GM18502 (cell line): ENCODE results near the gene FRYL.
"Not testable (repeated sequence)": the region's sequence is repeated elsewhere in the genome, so short reads cannot be mapped to it uniquely, and the experiment has no call there.

ENCODE experiments used
- ATAC-seq: cut with Tn5 transposase; IDR thresholded peaks from one replicate; pipeline ENCODE4 v1.9.1; 2021; ENCODE audit warnings: mild to moderate bottlenecking; ENCODE audit not compliant: unreplicated experiment, poor library complexity

The FRYL gene

DNA sequence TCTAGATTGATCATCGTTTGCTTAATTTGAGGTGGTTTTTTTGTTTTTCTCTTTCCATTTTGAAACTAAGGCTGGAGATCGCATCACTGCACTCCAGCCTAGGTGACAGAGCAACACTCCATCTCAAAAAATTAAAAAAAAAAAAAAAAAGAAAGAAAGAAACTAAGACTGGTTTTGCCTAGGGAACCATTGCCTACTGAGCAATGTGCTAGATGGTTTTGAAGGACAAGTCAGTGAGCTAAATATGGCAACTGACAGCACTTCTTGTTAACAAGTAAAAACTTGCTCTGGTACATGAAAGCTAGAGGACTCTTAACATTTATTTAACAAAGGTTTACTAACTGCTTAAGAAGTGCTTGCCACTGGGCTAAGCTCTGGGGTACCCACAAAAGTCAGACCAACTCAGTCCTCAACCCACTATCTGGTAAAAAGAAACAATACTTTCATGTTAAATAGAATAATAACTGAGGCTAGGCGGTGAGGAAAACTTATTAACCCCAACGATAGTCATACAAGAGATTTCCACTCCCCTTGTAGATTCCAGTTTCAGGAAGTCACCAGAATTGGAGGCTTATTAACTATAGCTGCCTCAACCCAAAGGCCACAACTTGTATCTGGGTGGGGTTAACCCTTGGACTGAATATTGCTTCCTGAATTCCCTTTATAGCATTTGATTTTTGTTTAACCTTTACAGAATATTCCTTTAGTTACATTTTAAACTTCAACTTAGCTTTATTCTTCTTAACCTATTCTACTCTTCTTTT, 111.6 kb downstream of the FRYL start:
- no peak for ATAC-seq

DNA sequence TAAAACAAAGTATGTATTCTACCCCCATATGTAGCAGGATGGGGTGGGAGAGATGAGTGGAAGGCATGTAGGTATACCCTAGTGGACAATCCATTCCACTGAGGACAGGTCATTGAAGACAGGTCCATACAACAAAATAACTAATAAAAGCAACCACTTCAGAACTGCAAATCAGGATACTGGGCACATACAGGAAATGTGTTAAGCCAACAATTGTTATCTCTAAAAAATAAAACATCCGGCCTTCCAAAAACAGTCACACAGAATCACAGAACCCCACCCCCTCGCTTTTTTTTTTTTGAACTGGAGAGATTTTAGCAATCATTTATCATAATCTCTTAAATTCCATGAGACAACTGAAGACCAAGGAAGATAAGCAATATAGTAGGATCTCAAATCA, 112.9 kb downstream of the FRYL start:
- no peak for ATAC-seq

DNA sequence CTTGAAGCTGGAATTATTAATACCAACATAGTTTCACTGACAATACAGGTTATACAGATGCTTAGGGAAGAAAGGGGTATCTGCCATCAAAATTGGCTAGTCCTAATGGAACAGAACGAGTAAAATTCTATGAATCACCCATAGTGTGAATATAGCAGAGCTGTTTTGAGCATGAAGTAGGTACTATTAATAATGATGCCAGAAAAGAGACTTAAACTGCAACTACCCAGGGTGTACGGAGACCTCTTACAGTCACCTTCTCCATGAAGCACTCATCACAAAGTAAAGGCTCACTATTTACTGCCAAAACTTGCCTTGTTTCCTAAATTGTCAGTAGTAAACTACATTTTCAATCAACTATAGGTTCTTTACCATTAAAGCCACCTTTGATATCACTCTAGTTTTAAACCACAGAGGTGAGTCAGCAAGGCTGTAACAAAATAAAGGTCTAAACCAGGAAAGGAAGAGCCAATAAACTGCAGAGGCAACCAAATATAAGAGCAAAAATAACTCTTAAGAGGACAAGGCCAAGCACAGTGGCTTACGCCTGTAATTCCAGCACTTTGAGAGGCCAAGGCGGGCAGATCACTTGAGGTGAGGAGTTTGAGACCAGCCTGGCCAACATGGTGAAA, 114.4 kb downstream of the FRYL start:
- no peak for ATAC-seq

DNA sequence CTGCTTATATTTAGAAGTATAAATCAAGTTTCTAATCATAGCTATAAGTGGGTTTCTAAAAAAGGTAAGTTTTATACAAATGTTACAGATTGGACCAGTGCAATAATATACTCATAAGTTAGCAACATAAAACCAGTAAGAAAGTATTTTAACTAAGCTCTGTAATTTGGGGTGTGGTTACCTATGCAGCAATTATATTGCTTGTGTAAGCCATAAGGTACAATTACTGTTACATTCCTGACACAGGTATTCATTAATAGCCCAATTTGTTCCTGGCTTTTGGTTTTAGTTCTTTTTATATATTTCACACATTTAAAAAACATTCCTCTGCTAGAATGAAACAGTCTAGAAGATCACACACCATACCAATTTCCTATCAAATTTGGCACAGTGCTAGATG, 115.1 kb downstream of the FRYL start:
- no peak for ATAC-seq

DNA sequence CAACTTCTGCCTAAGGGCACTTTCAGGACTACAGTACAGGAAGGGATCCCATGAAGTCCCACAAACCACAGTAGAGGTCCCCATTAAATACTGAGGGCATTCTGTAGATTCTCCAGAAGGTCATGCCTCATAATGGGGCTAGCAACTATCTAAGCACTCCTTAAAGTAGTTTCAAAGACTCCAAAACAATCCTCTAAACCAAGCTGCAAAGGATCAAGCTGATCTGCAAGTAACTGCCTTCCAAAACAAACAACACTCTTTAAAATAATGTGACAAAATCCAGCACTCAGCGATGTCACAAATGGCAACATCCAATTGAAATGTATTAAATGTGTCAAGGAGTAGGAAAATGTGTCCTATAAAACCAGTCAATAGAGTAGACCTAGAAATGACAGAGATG, 118.7 kb downstream of the FRYL start:
- ATAC-seq, result no peak

DNA sequence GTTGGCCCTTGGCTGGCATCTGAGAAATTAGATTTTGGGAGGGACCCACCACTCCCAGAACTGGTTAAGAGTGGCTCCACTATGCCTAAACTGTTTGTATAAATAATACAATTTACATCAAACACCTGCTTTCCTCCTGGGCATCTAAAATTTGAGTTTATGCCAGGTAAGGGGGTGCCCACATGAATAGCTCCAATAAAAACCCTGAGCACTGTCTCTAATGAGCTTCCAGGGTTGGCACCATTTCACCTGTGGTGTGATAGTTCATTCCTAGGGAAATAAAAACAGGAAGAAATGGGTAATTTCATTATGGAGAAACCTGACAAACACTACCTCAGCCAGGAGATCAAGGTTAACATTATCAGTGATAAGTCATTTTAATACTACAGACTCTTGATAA, 119.7 kb downstream of the FRYL start:
- no peak for ATAC-seq

DNA sequence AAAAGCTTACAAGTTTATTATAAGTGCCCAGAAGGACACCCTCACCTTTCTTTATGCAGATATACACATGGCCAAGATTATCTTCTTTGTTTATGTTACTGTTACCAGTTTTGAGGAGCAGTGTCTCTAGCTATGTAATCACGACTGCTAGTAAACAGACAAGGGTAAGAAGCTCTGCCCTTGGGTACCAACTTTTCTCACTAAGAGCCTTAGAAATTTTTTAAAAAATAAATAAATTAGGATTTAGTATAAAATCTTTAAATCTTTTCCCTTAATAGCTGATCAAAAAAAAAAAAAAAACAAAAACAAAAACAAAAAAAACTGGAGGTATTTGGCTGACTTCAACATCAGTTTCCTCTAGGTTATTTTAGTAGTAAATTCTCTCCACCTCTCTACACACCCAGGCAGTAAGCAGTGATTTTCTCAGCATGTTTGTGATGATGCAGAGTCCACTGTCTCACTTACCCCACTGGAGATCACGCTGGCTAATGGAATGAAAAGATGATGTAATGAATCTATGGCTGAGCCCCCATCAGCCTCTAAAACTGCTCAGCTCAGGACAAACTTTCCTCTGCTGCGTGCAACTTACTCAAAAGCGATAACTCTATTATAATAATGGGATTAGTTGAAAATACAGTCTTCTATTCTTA, 125.9 kb downstream of the FRYL start:
- no peak for ATAC-seq

DNA sequence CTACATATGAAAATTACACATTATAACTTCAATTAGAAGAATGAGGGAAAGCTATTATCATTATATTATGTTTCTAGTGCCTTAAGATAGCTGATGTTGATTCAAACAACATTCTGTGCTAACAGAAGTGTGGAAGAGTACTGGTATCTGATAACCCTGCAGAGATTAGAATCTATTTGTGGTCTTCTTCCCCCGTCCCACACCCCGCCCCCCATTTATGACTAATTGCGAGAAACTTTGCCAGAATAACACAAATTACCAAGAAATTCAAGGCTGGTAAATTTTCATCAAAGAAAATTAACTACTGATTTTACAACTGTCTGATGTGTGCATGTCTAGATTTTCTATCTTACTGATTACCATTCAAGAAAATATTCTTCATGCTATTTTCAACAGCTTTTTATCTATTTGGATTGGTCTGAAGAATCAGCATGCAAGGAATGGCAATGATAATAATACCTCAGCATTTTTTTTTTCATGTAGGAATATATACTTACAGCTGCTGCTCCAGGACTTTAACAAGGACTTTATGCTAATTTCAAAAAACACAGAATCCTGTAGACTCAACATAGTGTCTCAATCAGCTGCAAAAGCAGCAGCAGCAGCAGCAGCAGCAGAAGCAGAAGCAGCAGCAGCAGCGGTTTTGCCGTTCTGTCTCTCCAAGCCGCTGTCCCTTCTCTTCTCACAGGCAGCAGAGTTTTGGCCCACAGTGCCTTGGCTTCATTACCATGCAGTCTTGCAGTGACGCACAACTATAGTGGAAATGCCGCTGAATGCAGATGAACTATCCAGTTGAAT, 126.7 kb downstream of the FRYL start:
- no peak for ATAC-seq

DNA sequence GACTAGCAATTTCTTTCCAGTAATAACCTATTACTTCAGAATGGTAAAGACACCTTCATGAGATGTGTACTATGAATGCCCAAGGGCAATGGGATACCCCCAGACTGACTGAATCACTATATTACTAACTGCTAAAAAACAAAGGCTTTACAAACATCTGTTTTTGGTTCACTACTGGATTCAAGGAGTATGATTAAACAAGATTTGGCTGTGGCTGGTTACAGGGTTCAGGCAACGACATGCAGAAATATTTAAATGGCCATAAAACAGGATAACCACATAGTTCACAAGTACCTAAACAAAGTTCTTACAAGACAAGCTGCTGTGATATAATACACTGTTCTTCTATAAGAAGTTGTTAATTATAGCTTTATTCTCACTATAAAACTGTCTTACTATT, 128.2 kb downstream of the FRYL start:
- no peak for ATAC-seq

DNA sequence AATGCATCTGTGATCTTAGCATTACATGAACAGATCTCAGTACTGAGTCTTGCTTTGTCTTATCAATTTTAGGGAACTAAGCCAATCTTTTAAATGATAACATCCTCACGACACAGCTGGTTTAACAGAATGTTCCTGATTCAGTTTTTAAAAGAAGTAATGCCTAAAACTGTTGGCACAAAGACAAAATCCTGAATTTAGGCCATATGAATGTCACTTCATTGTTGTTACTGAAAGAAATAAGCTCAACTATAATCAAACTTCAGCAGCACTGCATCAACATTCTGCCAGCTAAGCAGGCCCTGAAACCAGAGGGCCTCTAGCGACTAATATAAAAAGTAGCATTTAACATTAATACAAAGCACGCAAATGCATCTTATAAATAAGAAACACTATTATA, 130.6 kb downstream of the FRYL start:
- no peak for ATAC-seq

DNA sequence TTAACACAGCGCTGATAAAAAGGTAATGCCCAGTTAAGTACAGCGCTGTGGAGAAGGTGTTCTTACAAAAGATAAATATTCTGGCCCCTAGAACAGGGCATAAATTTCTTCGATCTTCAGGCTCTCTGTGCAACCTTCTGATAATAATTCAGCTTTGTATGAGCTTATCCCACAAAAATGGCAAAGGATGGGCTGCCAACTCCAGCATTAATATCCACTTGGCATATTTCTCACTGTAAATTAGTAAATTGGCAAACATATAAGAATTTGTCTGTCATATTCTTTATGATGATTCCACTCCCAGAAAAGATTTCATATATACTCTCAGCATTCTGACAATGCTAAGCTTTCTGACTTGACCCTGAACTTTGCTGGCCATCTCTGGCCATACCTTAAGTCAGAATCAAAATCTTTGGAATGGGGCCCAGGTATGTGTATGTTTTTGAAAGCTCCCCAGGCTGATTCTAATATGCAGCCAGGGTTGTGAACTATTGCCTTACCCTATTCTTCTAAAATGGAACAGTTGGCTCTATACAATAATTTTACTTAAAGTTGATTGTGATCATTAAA, 134.8 kb downstream of the FRYL start:
- ATAC-seq, result no peak

DNA sequence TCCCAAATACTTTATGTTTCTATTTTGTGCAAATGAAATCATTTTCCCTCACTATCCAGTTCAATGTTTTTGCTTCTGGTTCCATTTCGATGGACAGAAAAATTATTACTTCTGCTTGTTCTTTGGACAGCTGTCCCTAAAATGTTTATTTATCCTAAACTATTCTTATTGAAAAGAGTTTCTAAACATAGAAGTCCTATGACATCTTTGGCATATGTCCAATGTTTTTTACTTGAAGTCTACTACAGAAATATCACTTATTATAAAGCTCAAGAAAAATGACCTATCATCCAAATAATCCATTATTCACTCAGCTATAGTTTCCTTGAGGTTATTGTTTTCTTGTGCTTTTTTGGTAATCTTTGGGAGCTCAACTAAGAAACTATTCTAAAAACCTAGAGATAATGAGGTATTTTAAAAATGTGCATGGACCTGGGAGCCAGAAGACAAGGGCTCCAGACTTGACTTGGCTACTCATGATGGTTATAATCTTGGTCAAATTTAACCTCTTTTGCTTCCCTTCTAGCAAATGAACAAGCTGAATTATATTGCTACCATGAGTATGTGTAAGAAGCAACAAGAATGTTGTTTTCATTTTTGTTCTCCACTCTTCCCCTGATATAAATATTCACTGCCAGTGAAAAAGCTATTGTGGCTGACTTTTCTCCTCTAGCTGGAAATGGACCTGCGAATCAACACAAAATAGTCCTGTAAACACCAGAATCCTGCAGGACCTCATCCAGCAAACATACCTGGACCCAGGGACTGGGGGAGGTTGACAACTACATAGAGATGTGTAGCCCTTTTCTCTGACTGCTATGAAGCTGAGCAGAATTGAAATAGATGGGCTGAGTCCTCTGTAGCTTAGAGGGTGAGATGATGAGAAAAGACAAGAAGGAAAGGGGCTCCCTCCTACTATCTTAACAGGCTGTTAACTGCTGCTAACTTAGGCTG, 137.4 kb downstream of the FRYL start:
- no peak for ATAC-seq

DNA sequence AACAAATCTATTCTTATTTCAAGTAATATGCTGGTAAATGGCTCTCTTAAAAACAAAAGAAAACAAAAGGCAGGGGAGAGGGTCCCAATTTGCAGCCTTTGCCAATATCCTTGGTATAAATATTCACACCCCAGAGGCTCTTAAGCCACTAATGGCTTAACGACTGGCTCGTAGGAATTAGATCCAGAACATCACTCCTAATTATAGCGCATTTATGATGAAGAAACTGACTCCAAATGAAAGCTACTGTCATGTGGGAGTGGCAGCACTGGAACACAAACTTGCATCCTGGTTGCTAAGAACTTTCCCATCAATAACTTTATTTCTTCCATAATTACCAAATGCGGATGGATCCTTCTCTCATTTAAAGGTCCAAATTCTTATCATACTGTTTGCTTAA, 138.7 kb downstream of the FRYL start:
- no peak for ATAC-seq

DNA sequence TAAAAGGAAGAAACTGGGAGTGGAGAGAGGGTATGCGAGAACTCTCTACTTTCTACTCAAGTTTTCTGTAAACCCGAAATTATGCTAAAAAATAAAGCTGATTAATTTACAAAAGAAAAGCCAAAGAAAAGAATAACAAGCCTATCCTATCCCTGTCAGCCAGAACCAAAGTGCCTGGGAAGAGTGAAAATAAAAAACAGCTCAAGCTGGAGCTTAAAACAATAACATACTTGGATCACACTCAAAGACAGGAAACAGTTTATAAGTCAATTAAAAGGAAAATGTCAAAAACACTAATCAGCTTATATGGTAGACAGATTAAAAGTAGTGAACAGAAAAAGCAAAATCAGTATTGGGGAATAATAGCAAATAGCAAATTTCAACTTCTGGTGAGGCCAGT, 139.4 kb downstream of the FRYL start:
- ATAC-seq, result no peak

DNA sequence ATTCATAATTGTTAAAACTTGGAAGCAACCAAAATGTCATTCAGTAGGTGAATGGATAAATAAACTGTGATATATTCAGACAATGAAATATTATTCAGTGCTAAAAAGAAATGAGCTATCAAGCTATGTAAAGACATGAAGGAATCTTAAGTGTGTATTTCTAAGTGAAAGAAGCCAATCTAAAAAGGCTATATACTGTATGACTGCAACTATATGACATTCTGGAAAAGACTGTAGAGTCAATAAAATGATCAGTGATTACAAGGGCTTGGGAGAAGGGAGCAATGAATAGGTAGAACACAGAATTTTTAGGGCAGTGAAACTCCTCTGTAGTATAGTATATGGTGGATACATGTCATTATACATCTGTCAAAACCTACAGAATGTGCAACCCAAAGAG, 139.9 kb downstream of the FRYL start:
- no peak for ATAC-seq

DNA sequence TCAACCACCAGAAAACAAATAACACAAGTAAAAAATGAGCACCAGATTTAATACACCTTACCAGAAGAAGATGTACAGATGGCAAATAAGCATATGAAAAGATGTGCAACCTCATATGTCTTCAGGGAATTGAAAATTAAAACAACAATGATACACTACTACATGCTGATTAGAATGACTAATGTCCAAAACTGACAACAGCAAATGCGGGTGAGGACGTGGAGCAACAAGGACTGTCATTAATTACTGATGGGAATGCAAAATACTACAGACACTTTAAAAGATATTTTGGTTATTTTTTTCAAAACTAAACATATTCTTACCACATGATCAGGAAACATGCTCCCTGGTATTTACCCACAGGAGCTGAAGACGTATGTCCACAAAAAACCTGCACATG, 140.3 kb downstream of the FRYL start:
- ATAC-seq, result no peak

DNA sequence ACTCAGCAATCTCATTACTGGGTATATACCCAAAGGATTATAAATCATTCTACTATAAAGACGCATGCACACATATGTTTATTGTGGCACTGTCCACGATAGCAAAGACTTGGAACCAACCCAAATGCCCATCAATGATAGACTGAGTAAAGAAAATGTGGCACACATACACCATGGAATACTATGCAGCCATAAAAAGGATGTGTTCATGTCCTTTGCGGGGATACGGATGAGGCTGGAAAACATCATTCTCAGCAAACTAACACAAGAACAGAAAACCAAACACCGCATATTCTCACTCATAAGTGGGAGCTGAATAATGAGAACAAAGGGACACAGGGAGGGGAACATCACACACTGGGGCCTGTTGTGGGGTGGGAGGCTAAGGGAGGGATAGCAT, 141.5 kb downstream of the FRYL start:
- not testable (repeated sequence) for ATAC-seq

DNA sequence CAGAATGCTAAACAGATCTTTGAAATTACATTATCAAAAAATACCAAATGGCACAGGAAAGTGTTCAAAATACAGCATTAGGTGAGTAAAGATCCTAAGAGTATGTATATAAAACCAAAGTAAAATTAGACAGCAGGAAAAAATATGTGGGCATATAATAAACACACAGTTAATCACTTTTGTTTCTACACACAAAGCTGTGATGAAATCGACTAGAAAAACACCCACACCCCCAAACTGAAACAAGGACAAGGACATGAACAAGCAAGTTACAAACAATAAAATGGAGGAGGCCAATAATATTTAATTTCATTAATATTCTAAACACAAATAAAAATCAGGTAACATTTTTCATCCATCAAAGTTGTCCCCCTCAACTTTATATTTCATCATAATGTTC, 143.2 kb downstream of the FRYL start:
- ATAC-seq, result no peak

DNA sequence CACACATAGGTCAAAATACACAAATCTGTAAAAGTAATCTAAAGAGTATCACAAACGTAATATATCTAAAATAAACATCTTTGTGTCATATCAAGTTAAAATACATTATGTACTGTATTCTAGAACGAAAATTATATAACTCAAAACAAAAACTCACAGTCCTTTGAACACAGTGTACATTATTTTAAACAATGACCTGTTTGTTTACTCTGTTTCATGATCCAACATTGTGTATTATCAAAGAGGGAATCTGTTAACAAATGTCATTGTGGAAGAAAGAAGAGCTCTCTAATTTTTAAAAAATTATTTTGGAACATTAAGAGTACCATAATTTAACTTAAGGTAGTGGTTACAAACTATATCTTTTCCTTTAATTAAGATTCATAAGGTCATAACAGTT, 144.1 kb downstream of the FRYL start:
- no peak for ATAC-seq

DNA sequence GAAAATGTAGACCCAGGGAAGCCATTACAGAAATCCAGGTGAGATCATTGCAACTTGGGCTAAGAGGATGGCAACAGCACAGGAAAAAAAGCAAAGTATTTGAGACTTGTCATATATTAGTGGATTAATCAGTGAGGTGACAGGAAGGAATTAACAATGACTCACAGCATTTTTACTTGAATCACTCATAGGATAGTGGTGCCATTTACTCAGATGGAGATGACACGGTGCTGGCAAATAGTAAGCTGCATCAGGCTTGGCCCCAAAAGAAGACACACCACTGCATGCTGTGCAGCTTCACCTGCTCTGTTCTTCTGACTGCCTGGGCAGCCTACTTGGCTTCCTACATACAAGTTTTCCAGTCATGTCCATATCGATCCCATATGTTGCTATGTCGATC, 144.8 kb downstream of the FRYL start:
- peak; percentile 64 for ATAC-seq
